ENCODE data around the gene GDF2. TPM values are rescaled to one million over a fixed set of nuclear protein-coding genes. Genes with fewer than 3 reads are reported as not detected.

GDF2 gene
- total RNA-seq, 3 donors from 2014 or later (not counting 1 experiment from before 2014, with no cell fraction given) = not detected

DNA sequence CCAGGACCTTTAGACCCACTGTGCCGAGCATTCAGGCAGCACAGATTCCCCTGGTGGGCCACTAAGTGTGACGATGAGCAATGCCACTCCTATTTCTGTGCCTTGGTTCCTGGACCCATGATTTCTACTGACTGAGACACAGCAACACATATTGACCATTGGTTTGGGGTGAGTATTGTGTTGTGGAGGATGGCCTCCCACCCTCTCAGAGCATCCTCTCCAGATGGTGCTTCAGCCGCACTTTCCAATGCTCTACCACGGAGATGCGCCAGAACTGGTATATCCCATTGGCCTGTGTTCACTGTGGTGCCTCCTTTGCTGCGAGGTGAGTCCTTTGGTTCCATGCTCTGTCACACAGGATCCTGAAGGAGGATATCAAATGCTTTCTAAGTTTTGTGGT, 32.3 kb upstream of the GDF2 start:
- TF ChIP-seq, protein P1, sequence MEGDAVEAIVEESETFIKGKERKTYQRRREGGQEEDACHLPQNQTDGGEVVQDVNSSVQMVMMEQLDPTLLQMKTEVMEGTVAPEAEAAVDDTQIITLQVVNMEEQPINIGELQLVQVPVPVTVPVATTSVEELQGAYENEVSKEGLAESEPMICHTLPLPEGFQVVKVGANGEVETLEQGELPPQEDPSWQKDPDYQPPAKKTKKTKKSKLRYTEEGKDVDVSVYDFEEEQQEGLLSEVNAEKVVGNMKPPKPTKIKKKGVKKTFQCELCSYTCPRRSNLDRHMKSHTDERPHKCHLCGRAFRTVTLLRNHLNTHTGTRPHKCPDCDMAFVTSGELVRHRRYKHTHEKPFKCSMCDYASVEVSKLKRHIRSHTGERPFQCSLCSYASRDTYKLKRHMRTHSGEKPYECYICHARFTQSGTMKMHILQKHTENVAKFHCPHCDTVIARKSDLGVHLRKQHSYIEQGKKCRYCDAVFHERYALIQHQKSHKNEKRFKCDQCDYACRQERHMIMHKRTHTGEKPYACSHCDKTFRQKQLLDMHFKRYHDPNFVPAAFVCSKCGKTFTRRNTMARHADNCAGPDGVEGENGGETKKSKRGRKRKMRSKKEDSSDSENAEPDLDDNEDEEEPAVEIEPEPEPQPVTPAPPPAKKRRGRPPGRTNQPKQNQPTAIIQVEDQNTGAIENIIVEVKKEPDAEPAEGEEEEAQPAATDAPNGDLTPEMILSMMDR (IDR thresholded peaks at IDR 0.05) = no peak

DNA sequence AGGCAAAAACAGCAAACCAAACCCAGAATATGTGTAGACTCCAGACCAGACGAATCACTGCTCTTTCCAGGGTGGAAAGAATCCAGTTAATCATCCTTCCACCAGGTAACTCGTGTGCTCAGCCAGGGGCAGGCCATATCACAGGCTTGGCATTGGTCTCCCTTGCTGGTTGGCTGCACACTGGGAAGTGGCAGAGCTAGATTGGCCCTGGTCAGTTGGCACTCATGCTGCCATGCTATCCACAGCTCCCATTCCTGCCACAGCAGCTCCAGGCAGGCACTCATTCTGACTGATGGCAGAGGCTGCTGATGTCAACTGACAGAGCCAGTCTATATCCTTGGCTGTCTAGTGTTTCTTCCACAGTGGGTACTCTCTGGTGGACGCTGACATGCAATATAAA, 31.9 kb upstream of the GDF2 start:
- ATAC-seq = no peak
- no peak overlapping the region for H3K4me3 ChIP-seq (ENCODE audit: low read length)

More for the DNA sequence above, 32.3 kb upstream of the GDF2 start:
- no peaks in the 10 kb centered on the region for H3K36me3 Mint-ChIP-seq
- no peak for DNase-seq
- ATAC-seq = no peak
- intact Hi-C loops (cut with micrococcal nuclease) = no loop called here
- no peak overlapping the region for H3K4me3 ChIP-seq (ENCODE audit: low read length)
- peaks cover 0 to 9% of the 10 kb centered on the region in 2 donors for H3K4me1 Mint-ChIP-seq
- no peaks in the 10 kb centered on the region for H3K9me3 ChIP-seq (ENCODE audit: control insufficient read depth, insufficient read depth, low read length)
- no peaks in the 10 kb centered on the region for H3K36me3 ChIP-seq (ENCODE audit: control insufficient read depth, insufficient read depth, low read length)
- no peak overlapping the region for H3K27ac Mint-ChIP-seq
- H3K4me1 ChIP-seq (ENCODE audit: control insufficient read depth, insufficient read depth, low read length) = peaks cover 8% of the 10 kb centered on the region
- peaks cover 2 to 14% of the 10 kb centered on the region in 2 donors for H3K27me3 Mint-ChIP-seq (ENCODE audit: low read depth in 2 of 2)
- WGBS (ENCODE audit: insufficient coverage) = 97% methylated on average over 6 of the region's 6 CpGs
- no peaks in the 10 kb centered on the region for H3K9me3 Mint-ChIP-seq
- no peak overlapping the region for H3K4me3 Mint-ChIP-seq
- H3K27ac ChIP-seq (ENCODE audit: low read length) = no peak overlapping the region
- no peaks in the 10 kb centered on the region for H3K27me3 ChIP-seq (ENCODE audit: control insufficient read depth, insufficient read depth, low read length)

DNA sequence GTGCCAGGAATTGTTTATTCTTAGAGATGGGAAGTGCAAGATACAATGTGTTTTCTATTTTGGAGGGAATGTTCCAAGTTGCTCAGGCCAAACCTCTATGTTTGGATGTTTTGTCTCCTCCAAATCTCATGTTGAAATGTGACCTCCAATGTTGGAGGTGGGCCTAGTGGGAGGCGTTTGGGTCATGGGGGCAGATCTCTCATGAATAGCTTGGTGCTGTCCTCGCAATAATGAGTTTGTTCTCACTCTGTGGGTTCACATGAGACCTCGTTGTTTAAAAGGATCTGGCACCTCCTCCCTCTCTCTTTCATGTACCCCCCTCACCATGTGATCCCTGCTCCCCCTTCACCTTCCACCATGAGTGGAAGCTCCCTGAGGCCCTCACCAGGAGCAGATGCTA, 30.6 kb upstream of the GDF2 start:
- H3K4me1 ChIP-seq (ENCODE audit: control insufficient read depth, insufficient read depth, low read length) = no peaks in the 10 kb centered on the region
- WGBS (ENCODE audit: insufficient coverage) = 64% methylated on average over 3 of the region's 3 CpGs

More for the DNA sequence above, 31.9 kb upstream of the GDF2 start:
- peaks cover 6 to 18% of the 10 kb centered on the region in 2 donors for H3K27me3 Mint-ChIP-seq (ENCODE audit: low read depth in 2 of 2)
- H3K9me3 Mint-ChIP-seq = no peaks in the 10 kb centered on the region
- intact Hi-C loops (cut with micrococcal nuclease) = no loop called here
- no peaks in the 10 kb centered on the region for H3K36me3 Mint-ChIP-seq
- no peak overlapping the region for H3K4me3 Mint-ChIP-seq
- Histone ChIP-seq H3K9me3 (ENCODE audit: control insufficient read depth, insufficient read depth, low read length) (no peaks in the 10 kb centered on the region), H3K27me3 (ENCODE audit: control insufficient read depth, insufficient read depth, low read length) (peaks cover 1% of the 10 kb centered on the region), H3K4me1 (ENCODE audit: control insufficient read depth, insufficient read depth, low read length) (peaks cover 8% of the 10 kb centered on the region), H3K36me3 (ENCODE audit: control insufficient read depth, insufficient read depth, low read length) (no peaks in the 10 kb centered on the region), H3K27ac (ENCODE audit: low read length) (no peak overlapping the region)
- no peak for DNase-seq
- TF ChIP-seq, protein P1 (IDR thresholded peaks at IDR 0.05) = no peak
- WGBS (ENCODE audit: insufficient coverage) = 75% methylated on average over 3 of the region's 3 CpGs
- H3K27ac Mint-ChIP-seq = no peak overlapping the region
- peaks cover 0 to 8% of the 10 kb centered on the region in 2 donors for H3K4me1 Mint-ChIP-seq

More for the DNA sequence above, 30.6 kb upstream of the GDF2 start:
- Mint-ChIP-seq H3K4me1 (no peaks in the 10 kb centered on the region), H3K4me3 (no peak overlapping the region), H3K9me3 (no peaks in the 10 kb centered on the region), H3K36me3 (no peaks in the 10 kb centered on the region), H3K27ac (no peak overlapping the region), H3K27me3 (ENCODE audit: low read depth in 2 of 2) (peaks cover 6 to 23% of the 10 kb centered on the region in 2 donors)
- ATAC-seq (no peak), DNase-seq (no peak)
- Histone ChIP-seq H3K9me3 (ENCODE audit: control insufficient read depth, insufficient read depth, low read length) (no peaks in the 10 kb centered on the region), H3K27me3 (ENCODE audit: control insufficient read depth, insufficient read depth, low read length) (peaks cover 2% of the 10 kb centered on the region), H3K27ac (ENCODE audit: low read length) (no peak overlapping the region), H3K4me3 (ENCODE audit: low read length) (no peak overlapping the region), H3K36me3 (ENCODE audit: control insufficient read depth, insufficient read depth, low read length) (no peaks in the 10 kb centered on the region)
- TF ChIP-seq, protein P1 (IDR thresholded peaks at IDR 0.05) = no peak
- intact Hi-C loops (cut with micrococcal nuclease) = no loop called here
